Neural progenitor cell (in vitro differentiated cells): ENCODE data around the gene SLC31A2. TPM values are rescaled to one million over a fixed set of nuclear protein-coding genes. Genes with fewer than 3 reads are reported as not detected.
"Not testable (repeated sequence)": the region's sequence is repeated elsewhere in the genome, so short reads cannot be mapped to it uniquely, and the experiment has no call there.

ENCODE experiments used
- DNase-seq: peaks from one replicate; pipeline ENCODE4 v3.0.0-alpha.2; 2016; ENCODE audit warnings: low spot score
- H2AFZ ChIP-seq: fragments of 200-600 bp; sonication (generic); replicated peaks from 2 replicates; pipeline ENCODE4 v1.6.1; 2016; ENCODE audit warnings: antibody characterized with exemption
- H3F3A ChIP-seq: fragments of 200-600 bp; sonication (generic); 2 replicates; pipeline ENCODE4 v1.6.1; 2016; ENCODE audit warnings: antibody characterized with exemption, low read depth
- H3K27ac ChIP-seq: fragments of 200-600 bp; sonication (generic); 2 replicates; pipeline ENCODE4 v1.5.1; 2016; ENCODE audit warnings: mild to moderate bottlenecking
- H3K27me3 ChIP-seq: fragments of 200-600 bp; sonication (generic); 2 replicates; pipeline ENCODE4 v1.6.1; 2016; ENCODE audit warnings: mild to moderate bottlenecking, moderate library complexity
- H3K36me3 ChIP-seq: fragments of 200-600 bp; sonication (generic); 2 replicates; pipeline ENCODE4 v1.5.1; 2016
- H3K4me1 ChIP-seq: fragments of 200-600 bp; sonication (generic); 2 replicates; pipeline ENCODE4 v1.6.1; 2016; ENCODE audit warnings: mixed run types
- H3K4me2 ChIP-seq: fragments of 200-600 bp; sonication (generic); 2 replicates; pipeline ENCODE4 v1.6.1; 2016
- H3K4me3 ChIP-seq: fragments of 200-600 bp; sonication (generic); 2 replicates; pipeline ENCODE4 v1.5.1; 2016
- H3K79me2 ChIP-seq: fragments of 200-600 bp; sonication (generic); 2 replicates; pipeline ENCODE4 v1.6.1; 2016; ENCODE audit warnings: low read depth
- H3K9ac ChIP-seq: fragments of 200-600 bp; sonication (generic); 2 replicates; pipeline ENCODE4 v1.6.1; 2016
- H3K9me3 ChIP-seq: fragments of 200-600 bp; sonication (generic); 2 replicates; pipeline ENCODE4 v1.5.1; 2016; ENCODE audit warnings: low read depth
- H4K20me1 ChIP-seq: fragments of 200-600 bp; sonication (generic); 2 replicates; pipeline ENCODE4 v1.6.1; 2016; ENCODE audit warnings: low read depth
- H3K27ac Mint-ChIP-seq: 3 replicates; pipeline ENCODE4 v1.8.0; 2021; ENCODE audit warnings: mixed read lengths
- H3K27me3 Mint-ChIP-seq: 2 replicates; pipeline ENCODE4 v1.8.0; 2022; ENCODE audit warnings: low read depth, mild to moderate bottlenecking, inconsistent platforms, moderate library complexity, mixed read lengths; ENCODE audit not compliant: insufficient read depth
- H3K36me3 Mint-ChIP-seq: 3 replicates; pipeline ENCODE4 v1.8.0; 2021; ENCODE audit warnings: mixed read lengths
- H3K4me1 Mint-ChIP-seq: 3 replicates; pipeline ENCODE4 v1.8.0; 2021; ENCODE audit warnings: mixed read lengths
- H3K4me3 Mint-ChIP-seq: 3 replicates; pipeline ENCODE4 v1.8.0; 2021; ENCODE audit warnings: mild to moderate bottlenecking, moderate library complexity, mixed read lengths
- H3K9me3 Mint-ChIP-seq: 3 replicates; pipeline ENCODE4 v1.8.0; 2020; ENCODE audit warnings: mixed read lengths
- EZH2 ChIP-seq: fragments of 200-600 bp; sonication (generic); IDR thresholded peaks from 2 replicates; pipeline ENCODE4 v1.6.1; 2017; ENCODE audit warnings: antibody characterized with exemption, mild to moderate bottlenecking, moderate library complexity
- EZH2phosphoT487 ChIP-seq: fragments of 200-600 bp; sonication (generic); IDR thresholded peaks from 2 replicates; pipeline ENCODE4 v1.6.1; 2017; ENCODE audit warnings: antibody characterized with exemption
- total RNA-seq: library from RNA; depleted of rRNA; stranded (reverse); fragments of >200 nt; gene quantifications from 2 replicates; pipeline ENCODE4 v1.2.3, GENCODE V29; 2015; ENCODE audit warnings: low replicate concordance
- TF ChIP-seq, protein P1 (sequence below): fragments of 200-600 bp; sonication (generic); IDR thresholded peaks from 2 replicates; pipeline ENCODE4 v1.5.1; 2017; ENCODE audit warnings: antibody characterized with exemption, mild to moderate bottlenecking

The SLC31A2 gene, protein sequence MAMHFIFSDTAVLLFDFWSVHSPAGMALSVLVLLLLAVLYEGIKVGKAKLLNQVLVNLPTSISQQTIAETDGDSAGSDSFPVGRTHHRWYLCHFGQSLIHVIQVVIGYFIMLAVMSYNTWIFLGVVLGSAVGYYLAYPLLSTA
- total RNA-seq: 0.34 and 1.7 TPM in 2 replicates

DNA sequence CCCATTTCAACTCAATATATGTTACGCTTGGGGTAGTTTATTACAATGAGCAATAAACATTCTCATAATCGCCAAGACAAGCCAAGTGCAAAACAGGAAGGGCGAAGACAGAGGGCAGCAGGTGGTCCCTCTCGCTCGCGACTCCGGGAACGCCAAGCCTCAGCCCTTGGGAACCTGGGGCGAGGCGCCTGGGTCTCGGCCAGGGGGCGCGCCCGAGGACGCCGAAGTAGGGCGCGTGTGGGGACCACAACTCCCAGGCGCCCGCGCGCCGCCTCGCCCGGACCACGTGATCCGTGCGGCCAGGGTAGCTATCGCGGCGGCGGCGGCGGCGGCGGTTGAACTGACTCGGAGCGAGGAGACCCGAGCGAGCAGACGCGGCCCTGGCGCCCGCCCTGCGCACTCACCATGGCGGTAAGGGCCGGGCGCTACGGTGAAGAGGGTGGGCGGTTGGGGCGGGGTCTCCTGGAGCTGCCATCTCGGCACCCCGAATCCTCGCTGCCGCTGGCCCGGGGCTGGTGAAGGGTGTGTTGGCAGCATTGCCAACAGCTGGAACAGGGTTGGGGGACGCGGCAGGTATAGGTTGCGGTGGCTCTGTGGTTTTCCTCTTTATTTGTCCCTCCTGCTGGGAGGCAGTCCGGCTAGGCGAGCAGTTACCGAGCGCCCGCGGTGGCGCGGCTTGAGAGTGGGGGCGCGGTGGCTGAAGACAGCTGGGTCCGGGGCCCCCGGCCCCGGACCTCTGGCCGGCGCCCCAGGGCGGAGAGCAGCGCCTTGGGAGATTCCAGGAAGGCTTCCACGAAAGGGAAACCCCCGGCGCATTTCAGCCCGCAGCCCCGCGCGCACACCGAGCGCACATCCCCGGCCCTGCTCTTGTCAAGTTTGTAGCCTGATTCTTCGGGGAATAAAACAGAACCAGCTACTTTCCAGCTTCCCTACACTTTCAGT is at the start of gene SLC31A2:
SLC31A2 (plus strand) TSS at position 338 of the 942 bp plus-strand sequence; CDS start at position 406, 68 bp downstream.
- Mint-ChIP-seq H3K27me3 (peaks cover 17% of the 10 kb centered on the region), H3K4me3 (peak within 1 kb of the TSS; percentile 84), H3K27ac (no peak within 1 kb of the TSS), H3K4me1 (peaks cover 1% of the 10 kb centered on the region), H3K9me3 (no peaks in the 10 kb centered on the region), H3K36me3 (no peaks in the 10 kb centered on the region)
- no peaks in the 10 kb centered on the region for H3K9me3 ChIP-seq
- peak within 1 kb of the TSS; percentile 91 for H3K4me2 ChIP-seq
- no peaks in the 10 kb centered on the region for H3K79me2 ChIP-seq
- no peak within 1 kb of the TSS for H3K9ac ChIP-seq
- peak within 1 kb of the TSS; percentile 83 for H3K4me3 ChIP-seq
- H3K27me3 ChIP-seq: peaks cover 36% of the 10 kb centered on the region
- peak within 1 kb of the TSS; percentile 93 for H2AFZ ChIP-seq
- H3K4me1 ChIP-seq: peaks cover 2% of the 10 kb centered on the region
- TF ChIP-seq, protein P1, sequence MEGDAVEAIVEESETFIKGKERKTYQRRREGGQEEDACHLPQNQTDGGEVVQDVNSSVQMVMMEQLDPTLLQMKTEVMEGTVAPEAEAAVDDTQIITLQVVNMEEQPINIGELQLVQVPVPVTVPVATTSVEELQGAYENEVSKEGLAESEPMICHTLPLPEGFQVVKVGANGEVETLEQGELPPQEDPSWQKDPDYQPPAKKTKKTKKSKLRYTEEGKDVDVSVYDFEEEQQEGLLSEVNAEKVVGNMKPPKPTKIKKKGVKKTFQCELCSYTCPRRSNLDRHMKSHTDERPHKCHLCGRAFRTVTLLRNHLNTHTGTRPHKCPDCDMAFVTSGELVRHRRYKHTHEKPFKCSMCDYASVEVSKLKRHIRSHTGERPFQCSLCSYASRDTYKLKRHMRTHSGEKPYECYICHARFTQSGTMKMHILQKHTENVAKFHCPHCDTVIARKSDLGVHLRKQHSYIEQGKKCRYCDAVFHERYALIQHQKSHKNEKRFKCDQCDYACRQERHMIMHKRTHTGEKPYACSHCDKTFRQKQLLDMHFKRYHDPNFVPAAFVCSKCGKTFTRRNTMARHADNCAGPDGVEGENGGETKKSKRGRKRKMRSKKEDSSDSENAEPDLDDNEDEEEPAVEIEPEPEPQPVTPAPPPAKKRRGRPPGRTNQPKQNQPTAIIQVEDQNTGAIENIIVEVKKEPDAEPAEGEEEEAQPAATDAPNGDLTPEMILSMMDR: peak; percentile 57
- TF ChIP-seq EZH2 (peak; percentile 58), EZH2phosphoT487 (peak; percentile 57)
- peaks cover 8% of the 10 kb centered on the region for H3F3A ChIP-seq
- H4K20me1 ChIP-seq: no peaks in the 10 kb centered on the region
- no peak within 1 kb of the TSS for H3K27ac ChIP-seq
- DNase-seq: peak; percentile 96
- no peaks in the 10 kb centered on the region for H3K36me3 ChIP-seq

DNA sequence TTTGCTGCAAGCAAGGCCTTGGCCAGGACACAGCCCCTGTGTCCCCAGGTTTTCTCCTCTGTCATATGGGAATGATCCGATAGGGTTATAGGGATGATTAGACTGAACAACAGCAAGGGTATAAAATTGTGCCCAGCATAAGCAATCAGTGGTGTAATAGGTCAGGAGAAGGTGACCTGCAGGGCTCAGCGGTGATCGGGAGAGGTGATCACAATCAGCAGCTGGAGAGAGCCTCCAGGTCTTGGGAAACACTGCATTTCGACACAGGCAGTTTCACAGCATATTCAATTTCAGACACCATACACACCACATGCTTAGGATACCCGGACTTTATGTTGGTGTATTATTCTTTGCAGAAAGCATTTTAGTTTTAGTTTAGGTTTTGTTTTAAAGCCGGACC is 45.5 kb upstream of the SLC31A2 start:
- H3K36me3 Mint-ChIP-seq, H3K27ac ChIP-seq, H3K27ac Mint-ChIP-seq, H2AFZ ChIP-seq, H3K4me2 ChIP-seq, H3K4me3 ChIP-seq, H3K9ac ChIP-seq, H3K27me3 Mint-ChIP-seq, H3K4me3 Mint-ChIP-seq, H4K20me1 ChIP-seq, H3K79me2 ChIP-seq, H3F3A ChIP-seq, H3K9me3 ChIP-seq, H3K36me3 ChIP-seq, H3K4me1 Mint-ChIP-seq, H3K4me1 ChIP-seq, H3K9me3 Mint-ChIP-seq, DNase-seq: not testable (repeated sequence)
- H3K27me3 ChIP-seq: peaks cover 30% of the 10 kb centered on the region

DNA sequence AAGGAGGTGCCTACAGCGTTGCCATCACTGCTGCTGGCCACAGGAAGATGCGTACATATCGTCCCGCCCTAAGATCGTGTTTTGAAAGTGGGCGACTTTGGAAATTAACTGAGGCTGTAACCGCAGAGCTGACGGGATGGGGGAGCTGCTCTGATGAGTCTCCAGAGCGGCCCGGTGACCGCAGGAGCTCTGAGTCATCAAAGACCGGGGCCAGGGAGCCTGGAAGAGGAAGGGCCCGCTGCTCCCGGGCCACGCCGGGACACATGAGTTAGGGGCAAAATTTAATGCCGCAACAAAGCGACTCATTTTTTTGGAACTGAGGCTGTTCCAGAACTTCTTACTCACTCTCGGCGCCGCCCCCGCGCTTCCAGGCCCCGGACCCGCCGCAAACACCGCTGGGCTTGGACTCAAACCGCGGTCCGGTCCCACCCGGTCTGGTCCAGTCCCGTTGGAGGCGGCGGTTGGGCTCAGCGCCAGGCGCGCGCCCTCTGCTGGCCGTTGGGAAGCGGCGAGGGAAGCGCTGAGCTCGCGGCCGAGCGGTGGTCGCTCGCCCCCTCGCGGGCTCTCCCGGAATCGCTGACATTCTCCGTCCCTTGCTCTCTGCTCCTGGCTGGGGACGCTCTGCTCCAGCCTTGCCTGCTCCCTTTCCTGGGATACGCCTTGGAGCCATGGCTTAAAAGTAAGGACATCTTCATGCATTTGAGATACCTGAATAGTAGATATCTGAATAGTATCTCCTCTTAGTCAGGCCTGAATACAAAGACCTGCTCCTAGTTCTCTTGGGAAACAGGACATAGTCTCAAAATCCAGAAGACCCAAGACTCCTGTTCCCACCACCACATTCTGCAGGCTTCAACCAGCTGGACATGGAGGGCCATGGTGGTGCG is 39.5 kb upstream of the SLC31A2 start:
- H3K4me1 Mint-ChIP-seq, H4K20me1 ChIP-seq, H3K4me3 ChIP-seq, H3K36me3 ChIP-seq, H3K4me1 ChIP-seq, H3K9ac ChIP-seq, H3K27ac Mint-ChIP-seq, H3K79me2 ChIP-seq, H3K27ac ChIP-seq, H3K27me3 ChIP-seq, H3K9me3 ChIP-seq, H3K27me3 Mint-ChIP-seq, H3F3A ChIP-seq, H3K9me3 Mint-ChIP-seq, H3K36me3 Mint-ChIP-seq, H2AFZ ChIP-seq, H3K4me2 ChIP-seq: not testable (repeated sequence)
- TF ChIP-seq, protein P1: peak; percentile 43
- H3K4me3 Mint-ChIP-seq: peak overlapping the region; percentile 46
- DNase-seq: peak; percentile 22
